Measurements from ENCODE around the gene CBX4.

DNA sequence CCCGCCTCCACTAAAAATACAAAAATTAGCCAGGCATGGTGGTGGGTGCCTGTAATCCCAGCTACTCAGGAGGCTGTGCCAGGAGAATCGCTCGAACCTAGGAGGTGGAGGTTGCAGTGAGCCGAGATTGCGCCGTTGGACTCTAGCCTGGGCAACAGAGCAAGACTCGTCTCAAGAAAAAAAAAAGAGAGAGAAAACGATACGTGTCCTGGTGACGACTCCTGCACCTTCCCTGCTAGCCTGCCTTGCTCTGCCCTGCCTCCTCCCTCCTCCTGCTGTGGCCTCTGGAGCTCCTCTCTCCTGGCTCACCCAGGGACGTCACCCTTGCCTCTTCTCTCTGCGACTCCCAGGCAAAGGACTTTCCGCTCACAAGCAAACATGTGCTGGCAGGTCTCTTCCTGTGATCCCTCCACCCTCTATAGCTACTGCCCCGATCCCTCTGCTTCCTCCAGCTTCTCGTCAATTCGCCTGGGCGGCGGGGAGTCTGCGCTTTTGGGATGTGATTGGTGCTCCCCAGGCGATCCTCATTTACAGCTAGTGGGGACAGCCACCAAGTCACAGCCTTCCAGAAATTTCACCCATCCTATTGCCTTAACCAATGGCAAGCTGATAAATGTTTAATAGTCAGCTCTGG lies 25.5 kb upstream of the CBX4 start:
- no peak for TF ChIP-seq CTCF (IDR thresholded peaks at IDR 0.05)
- no peak for TF ChIP-seq POLR2A (IDR thresholded peaks at IDR 0.05)
